WTC11 (cell line): ENCODE results near the gene MYL3. TPM values are rescaled to one million over a fixed set of nuclear protein-coding genes. Genes with fewer than 3 reads are reported as not detected.
A peak's percentile ranks its signal among the peaks of the same experiment; 100 is the strongest.

Experiments used
- ATAC-seq: fragments of 200-7000 bp; cut with Tn5 transposase; 2 replicates; pipeline ENCODE4 v1.10.0; 2021; ENCODE audit warnings: mild to moderate bottlenecking, moderate library complexity
- CTCF ChIA-PET: fragments of 300-600 bp; sonication (Branson Sonifier 250); formaldehyde crosslinking; loops from one replicate; lab custom pipeline; 2021; ENCODE audit warnings: antibody characterized with exemption; lab: Charles Lee
- POLR2A ChIA-PET: fragments of 350-600 bp; sonication (Branson Sonifier 250); formaldehyde crosslinking; loops from one replicate; lab custom pipeline; 2021; ENCODE audit warnings: antibody characterized with exemption; lab: Charles Lee
- DNase-seq: peaks from one replicate; pipeline ENCODE4 v3.0.0; 2021; ENCODE audit warnings: low spot score
- H3K27ac Mint-ChIP-seq: 2 replicates; pipeline ENCODE4 v1.8.0; 2021; ENCODE audit warnings: mixed read lengths
- H3K27me3 Mint-ChIP-seq: 2 replicates; pipeline ENCODE4 v1.8.0; 2021; ENCODE audit warnings: low read depth, mild to moderate bottlenecking, moderate library complexity, mixed read lengths
- H3K36me3 Mint-ChIP-seq: 2 replicates; pipeline ENCODE4 v1.8.0; 2021; ENCODE audit warnings: mixed read lengths
- H3K4me1 Mint-ChIP-seq: 2 replicates; pipeline ENCODE4 v1.8.0; 2022; ENCODE audit warnings: mixed read lengths
- H3K4me3 Mint-ChIP-seq: 2 replicates; pipeline ENCODE4 v1.8.0; 2021; ENCODE audit warnings: mild to moderate bottlenecking, moderate library complexity, mixed read lengths
- H3K9me3 Mint-ChIP-seq: 2 replicates; pipeline ENCODE4 v1.8.0; 2021; ENCODE audit warnings: mixed read lengths
- AFF4 ChIP-seq: sonication (generic); formaldehyde crosslinking; IDR thresholded peaks from 2 replicates; pipeline ENCODE4 v1.8.1; 2023; ENCODE audit warnings: mild to moderate bottlenecking, missing genetic modification reagents, borderline replicate concordance
- CREM ChIP-seq: sonication (generic); formaldehyde crosslinking; IDR thresholded peaks from 2 replicates; pipeline ENCODE4 v1.8.1; 2022; ENCODE audit warnings: mild to moderate bottlenecking, missing genetic modification reagents, moderate library complexity
- E2F1 ChIP-seq: sonication (generic); formaldehyde crosslinking; IDR thresholded peaks from 2 replicates; pipeline ENCODE4 v1.8.0; 2022; ENCODE audit warnings: mild to moderate bottlenecking, missing genetic modification reagents
- ELF4 ChIP-seq: sonication (generic); formaldehyde crosslinking; IDR thresholded peaks from 2 replicates; pipeline ENCODE4 v1.8.1; 2022; ENCODE audit warnings: low read depth, mild to moderate bottlenecking, moderate library complexity, missing genetic modification reagents
- ERG ChIP-seq: fragments of 250-450 bp; sonication (Bioruptor Pico); IDR thresholded peaks from 2 replicates; pipeline ENCODE4 v1.8.0; 2021; ENCODE audit warnings: mild to moderate bottlenecking
- ESRRA ChIP-seq: sonication (generic); formaldehyde crosslinking; IDR thresholded peaks from 2 replicates; pipeline ENCODE4 v1.8.1; 2022; ENCODE audit warnings: mild to moderate bottlenecking, missing genetic modification reagents, borderline replicate concordance
- ETV6 ChIP-seq: sonication (generic); formaldehyde crosslinking; IDR thresholded peaks from 2 replicates; pipeline ENCODE4 v1.8.1; 2022; ENCODE audit warnings: mild to moderate bottlenecking, missing genetic modification reagents
- FOXP4 ChIP-seq: sonication (generic); formaldehyde crosslinking; IDR thresholded peaks from 2 replicates; pipeline ENCODE4 v1.8.0; 2022; ENCODE audit warnings: mild to moderate bottlenecking, missing genetic modification reagents
- KAT7 ChIP-seq: sonication (generic); formaldehyde crosslinking; IDR thresholded peaks from 2 replicates; pipeline ENCODE4 v1.8.1; 2023; ENCODE audit warnings: missing genetic modification reagents, mild to moderate bottlenecking, borderline replicate concordance
- MAX ChIP-seq: sonication (generic); formaldehyde crosslinking; IDR thresholded peaks from 2 replicates; pipeline ENCODE4 v1.8.0; 2022; ENCODE audit warnings: mild to moderate bottlenecking, missing genetic modification reagents
- MLX ChIP-seq: sonication (generic); formaldehyde crosslinking; IDR thresholded peaks from 2 replicates; pipeline ENCODE4 v1.8.1; 2023; ENCODE audit warnings: mild to moderate bottlenecking, missing genetic modification reagents, moderate library complexity
- NFE2L1 ChIP-seq: sonication (generic); formaldehyde crosslinking; IDR thresholded peaks from 2 replicates; pipeline ENCODE4 v1.8.1; 2023; ENCODE audit warnings: missing genetic modification reagents
- NR2C2 ChIP-seq: sonication (generic); formaldehyde crosslinking; IDR thresholded peaks from 2 replicates; pipeline ENCODE4 v1.8.0; 2022; ENCODE audit warnings: mild to moderate bottlenecking, missing genetic modification reagents
- TEAD1 ChIP-seq: sonication (generic); formaldehyde crosslinking; IDR thresholded peaks from 2 replicates; pipeline ENCODE4 v1.8.0; 2022; ENCODE audit warnings: mild to moderate bottlenecking, missing genetic modification reagents
- TEAD4 ChIP-seq: sonication (generic); formaldehyde crosslinking; IDR thresholded peaks from 2 replicates; pipeline ENCODE4 v1.8.0; 2022; ENCODE audit warnings: mild to moderate bottlenecking, missing genetic modification reagents
- USF1 ChIP-seq: sonication (generic); formaldehyde crosslinking; IDR thresholded peaks from 2 replicates; pipeline ENCODE4 v1.8.0; 2022; ENCODE audit warnings: mild to moderate bottlenecking, missing genetic modification reagents
- USF2 ChIP-seq: sonication (generic); formaldehyde crosslinking; IDR thresholded peaks from 2 replicates; pipeline ENCODE4 v1.8.1; 2023; ENCODE audit warnings: mild to moderate bottlenecking, missing genetic modification reagents, moderate library complexity
- ZBTB43 ChIP-seq: sonication (generic); formaldehyde crosslinking; IDR thresholded peaks from 2 replicates; pipeline ENCODE4 v1.8.1; 2023; ENCODE audit warnings: mild to moderate bottlenecking, missing genetic modification reagents
- ZMAT4 ChIP-seq: fragments of 250-450 bp; sonication (Bioruptor Pico); IDR thresholded peaks from 2 replicates; pipeline ENCODE4 v1.9.0; 2021; ENCODE audit warnings: mild to moderate bottlenecking
- ZNF219 ChIP-seq: sonication (generic); formaldehyde crosslinking; IDR thresholded peaks from 2 replicates; pipeline ENCODE4 v1.8.0; 2023; ENCODE audit warnings: missing genetic modification reagents, mild to moderate bottlenecking, borderline replicate concordance
- ZNF317 ChIP-seq: sonication (generic); formaldehyde crosslinking; IDR thresholded peaks from 2 replicates; pipeline ENCODE4 v1.8.1; 2023; ENCODE audit warnings: low read depth, mild to moderate bottlenecking, moderate library complexity, missing genetic modification reagents, borderline replicate concordance
- ZNF416 ChIP-seq: fragments of 250-450 bp; sonication (Bioruptor Pico); IDR thresholded peaks from 2 replicates; pipeline ENCODE4 v1.9.0; 2021; ENCODE audit warnings: mild to moderate bottlenecking, inconsistent platforms
- total RNA-seq: library from RNA; stranded (reverse); gene quantifications from 3 replicates; pipeline ENCODE4 v1.2.3, GENCODE V29; 2021

The MYL3 gene
- total RNA-seq, 1 experiment from 2014 or later = 0.31 TPM

GRCh38 chr3:46812237-46812791 lies 50.9 kb downstream of the MYL3 start (continued):
- TF ChIP-seq FOXP4 (CRISPR knock-in tag) (0 out of 2 replicates have a peak, but pooled peaks have one; percentile 58), NFE2L1 (0 out of 2 replicates have a peak, but pooled peaks have one; percentile 51), TEAD4 (CRISPR knock-in tag) (no peak), ETV6 (CRISPR knock-in tag) (no peak), ESRRA (CRISPR knock-in tag) (peak; percentile 34; the same call in 1 of the 2 replicates), MLX (CRISPR knock-in tag) (no peak), CREM (0 out of 2 replicates have a peak, but pooled peaks have one; percentile 59), KAT7 (CRISPR knock-in tag) (0 out of 2 replicates have a peak, but pooled peaks have one; percentile 73), ERG (no peak), ZNF219 (no peak), MAX (CRISPR knock-in tag) (peak; percentile 91), ZNF416 (CRISPR knock-in tag) (no peak), ELF4 (no peak), ZMAT4 (CRISPR knock-in tag) (no peak), AFF4 (CRISPR knock-in tag) (0 out of 2 replicates have a peak, but pooled peaks have one; percentile 18), NR2C2 (0 out of 2 replicates have a peak, but pooled peaks have one; percentile 26)

GRCh38 chr3:46811615-46812236 lies 51.5 kb downstream of the MYL3 start:
- Mint-ChIP-seq H3K4me1 (peaks cover 25% of the 10 kb centered on the region), H3K27ac (no peak overlapping the region), H3K9me3 (no peaks in the 10 kb centered on the region), H3K4me3 (peak overlapping the region; percentile 65), H3K36me3 (no peaks in the 10 kb centered on the region), H3K27me3 (peaks cover 37% of the 10 kb centered on the region)
- ChIA-PET CTCF (interaction anchor here (0.6 to 1.3 kb wide), 6 partner anchors 34 to 560 kb away, joined by 3 to 9 read pairs (median 6); partner anchors contain the start of gene PRSS50), POLR2A (interaction anchor here (1.1 kb wide), 1 partner anchor 98 kb away, joined by 3 read pairs; no protein-coding TSS in a partner anchor)
- ATAC-seq (peak; percentile 87), DNase-seq (peak; percentile 82)
- TF ChIP-seq ZNF317 (CRISPR knock-in tag) = peak; percentile 72
- peak; percentile 70 for TF ChIP-seq USF2 (CRISPR knock-in tag)
- TF ChIP-seq E2F1 (CRISPR knock-in tag) = no peak
- TF ChIP-seq TEAD1 (CRISPR knock-in tag) = 0 out of 2 replicates have a peak, but pooled peaks have one; percentile 3
- TF ChIP-seq USF1 (CRISPR knock-in tag) = peak; percentile 33; the same call in 1 of the 2 replicates
- 0 out of 2 replicates have a peak, but pooled peaks have one; percentile 32 for TF ChIP-seq ZBTB43 (CRISPR knock-in tag)
